MM.1S (cell line): ENCODE measurements around the gene TAS2R60.
"Not testable (repeated sequence)": the region's sequence is repeated elsewhere in the genome, so short reads cannot be mapped to it uniquely, and the experiment has no call there.

ENCODE experiments used
- DNase-seq: peaks from one replicate; pipeline ENCODE4 v3.0.0-alpha.2; 2015
- H2AFZ ChIP-seq: fragments of 300-600 bp; sonication (generic); 2 replicates; pipeline ENCODE4 v1.6.0; 2016; ENCODE audit warnings: antibody characterized with exemption, low read length
- H3F3A ChIP-seq: fragments of 300-600 bp; sonication (generic); 2 replicates; pipeline ENCODE4 v1.6.1; 2016; ENCODE audit warnings: mild to moderate bottlenecking, antibody characterized with exemption, low read length, moderate library complexity, mixed read lengths; ENCODE audit not compliant: insufficient read depth
- H3K27ac ChIP-seq: fragments of 300-600 bp; sonication (generic); 2 replicates; pipeline ENCODE4 v1.5.1; 2016; ENCODE audit warnings: mild to moderate bottlenecking, low read length
- H3K27me3 ChIP-seq: fragments of 300-600 bp; sonication (generic); replicated peaks from 2 replicates; pipeline ENCODE4 v1.6.0; 2016; ENCODE audit warnings: low read length; ENCODE audit not compliant: insufficient read depth
- H3K36me3 ChIP-seq: fragments of 300-600 bp; sonication (generic); replicated peaks from 2 replicates; pipeline ENCODE4 v1.6.1; 2016; ENCODE audit warnings: mild to moderate bottlenecking, low read length, mixed read lengths; ENCODE audit not compliant: insufficient read depth
- H3K4me1 ChIP-seq: fragments of 300-600 bp; sonication (generic); 2 replicates; pipeline ENCODE4 v1.6.1; 2016; ENCODE audit warnings: low read length, mixed read lengths
- H3K4me2 ChIP-seq: fragments of 300-600 bp; sonication (generic); 2 replicates; pipeline ENCODE4 v1.6.0; 2016; ENCODE audit warnings: low read depth, low read length
- H3K4me3 ChIP-seq: fragments of 300-600 bp; sonication (generic); 2 replicates; pipeline ENCODE4 v1.5.1; 2016; ENCODE audit warnings: low read length, mixed read lengths
- H3K79me2 ChIP-seq: fragments of 300-600 bp; sonication (generic); 2 replicates; pipeline ENCODE4 v1.6.1; 2016; ENCODE audit warnings: mixed run types, low read length, mixed read lengths
- H3K9ac ChIP-seq: fragments of 300-600 bp; sonication (generic); 2 replicates; pipeline ENCODE4 v1.6.1; 2016; ENCODE audit warnings: low read length, mixed read lengths
- H3K9me2 ChIP-seq: fragments of 300-600 bp; sonication (generic); replicated peaks from 2 replicates; pipeline ENCODE4 v1.6.1; 2016; ENCODE audit warnings: mild to moderate bottlenecking, low read length, mixed read lengths; ENCODE audit not compliant: insufficient read depth
- H3K9me3 ChIP-seq: fragments of 300-600 bp; sonication (generic); replicated peaks from 2 replicates; pipeline ENCODE4 v1.6.1; 2016; ENCODE audit warnings: mild to moderate bottlenecking, low read length, mixed read lengths; ENCODE audit not compliant: insufficient read depth
- H4K20me1 ChIP-seq: fragments of 300-600 bp; sonication (generic); 2 replicates; pipeline ENCODE4 v1.6.1; 2016; ENCODE audit warnings: mild to moderate bottlenecking, low read length, moderate library complexity, mixed read lengths; ENCODE audit not compliant: insufficient read depth
- EZH2 ChIP-seq: fragments of 300-600 bp; sonication (generic); optimal IDR thresholded peaks from 2 replicates; pipeline ENCODE3; 2017; ENCODE audit warnings: low read depth, mild to moderate bottlenecking, antibody characterized with exemption, low read length, mixed read lengths
- EZH2phosphoT487 ChIP-seq: fragments of 300-600 bp; sonication (generic); IDR thresholded peaks from 2 replicates; pipeline ENCODE4 v1.6.1; 2018; ENCODE audit warnings: antibody characterized with exemption, low read length
- TF ChIP-seq, protein P1 (sequence below): fragments of 300-600 bp; sonication (generic); IDR thresholded peaks from 2 replicates; pipeline ENCODE4 v1.5.1; 2016; ENCODE audit warnings: antibody characterized with exemption, low read length, mixed read lengths

TAS2R60 gene

DNA sequence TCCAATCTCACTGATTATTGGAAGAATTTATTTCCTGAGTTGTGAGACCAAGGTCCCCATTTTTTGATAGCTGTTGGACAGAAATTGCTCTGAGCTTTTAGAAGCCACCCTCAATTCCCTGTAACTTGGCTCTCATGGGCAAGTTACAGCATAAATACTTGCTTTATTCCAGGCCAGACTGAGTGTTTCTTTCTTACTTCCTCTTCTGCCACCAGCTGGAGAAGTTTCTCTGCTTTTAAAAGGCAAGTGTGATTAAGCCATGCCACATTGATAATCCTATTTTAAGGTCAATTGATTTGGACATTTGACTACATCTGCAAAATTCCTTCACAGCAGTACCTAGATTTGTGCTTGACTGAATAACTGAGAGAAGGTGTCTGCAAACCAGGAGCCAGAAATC is 20.3 kb downstream of the TAS2R60 start:
- H3K4me3 ChIP-seq, result no peak overlapping the region
- H3K27ac ChIP-seq, result no peak overlapping the region
- no peak overlapping the region for H2AFZ ChIP-seq
- 0 out of 2 replicates have a peak, but pooled peaks cover under 1% of the 10 kb centered on the region for H3K4me1 ChIP-seq
- no peaks in the 10 kb centered on the region for H4K20me1 ChIP-seq
- no peaks in the 10 kb centered on the region for H3K9me2 ChIP-seq
- no peaks in the 10 kb centered on the region for H3K27me3 ChIP-seq
- no peak overlapping the region for H3K4me2 ChIP-seq
- DNase-seq, result no peak
- H3F3A ChIP-seq, result no peaks in the 10 kb centered on the region
- TF ChIP-seq EZH2phosphoT487, result no peak
- no peaks in the 10 kb centered on the region for H3K36me3 ChIP-seq
- H3K9me3 ChIP-seq, result no peaks in the 10 kb centered on the region
- no peaks in the 10 kb centered on the region for H3K79me2 ChIP-seq
- H3K9ac ChIP-seq, result no peak overlapping the region

- Histone ChIP-seq H3F3A (no peaks in the 10 kb centered on the region), H3K27ac (no peak overlapping the region), H3K27me3 (no peaks in the 10 kb centered on the region), H3K9ac (no peak overlapping the region), H3K36me3 (no peaks in the 10 kb centered on the region), H3K9me3 (no peaks in the 10 kb centered on the region), H3K4me1 (no peaks in the 10 kb centered on the region), H2AFZ (no peak overlapping the region), H3K4me2 (no peak overlapping the region), H4K20me1 (no peaks in the 10 kb centered on the region), H3K4me3 (no peak overlapping the region), H3K9me2 (no peaks in the 10 kb centered on the region), H3K79me2 (no peaks in the 10 kb centered on the region)
- TF ChIP-seq EZH2, result no peak
- no peak for DNase-seq
Measured at GRCh38 chr7:143463957-143464356, 20.7 kb downstream of the TAS2R60 start.

DNA sequence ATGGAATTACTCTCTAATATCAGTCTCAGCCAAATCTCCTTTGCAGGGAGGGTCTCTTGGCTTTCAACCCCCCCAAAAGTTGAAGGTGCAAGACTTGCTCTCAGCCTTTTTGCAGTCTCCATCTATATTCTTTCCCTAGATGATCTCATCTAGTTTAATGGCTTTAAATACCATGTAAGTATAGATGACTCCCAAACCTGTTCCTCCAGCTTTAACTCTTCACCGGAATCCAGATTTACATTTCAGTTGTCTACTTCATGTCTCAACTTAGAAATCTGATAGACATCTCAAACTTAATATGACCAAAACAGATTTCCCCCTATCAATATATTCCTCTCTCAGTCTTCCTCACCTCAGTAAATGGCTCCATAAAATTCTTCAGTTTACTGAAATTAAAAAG is 24.5 kb downstream of the TAS2R60 start:
- no peak overlapping the region for H3K9ac ChIP-seq
- H3K4me3 ChIP-seq, result no peak overlapping the region
- H3F3A ChIP-seq, result no peaks in the 10 kb centered on the region
- no peaks in the 10 kb centered on the region for H3K79me2 ChIP-seq
- TF ChIP-seq EZH2phosphoT487, result no peak
- TF ChIP-seq EZH2, result no peak
- TF ChIP-seq, protein P1, sequence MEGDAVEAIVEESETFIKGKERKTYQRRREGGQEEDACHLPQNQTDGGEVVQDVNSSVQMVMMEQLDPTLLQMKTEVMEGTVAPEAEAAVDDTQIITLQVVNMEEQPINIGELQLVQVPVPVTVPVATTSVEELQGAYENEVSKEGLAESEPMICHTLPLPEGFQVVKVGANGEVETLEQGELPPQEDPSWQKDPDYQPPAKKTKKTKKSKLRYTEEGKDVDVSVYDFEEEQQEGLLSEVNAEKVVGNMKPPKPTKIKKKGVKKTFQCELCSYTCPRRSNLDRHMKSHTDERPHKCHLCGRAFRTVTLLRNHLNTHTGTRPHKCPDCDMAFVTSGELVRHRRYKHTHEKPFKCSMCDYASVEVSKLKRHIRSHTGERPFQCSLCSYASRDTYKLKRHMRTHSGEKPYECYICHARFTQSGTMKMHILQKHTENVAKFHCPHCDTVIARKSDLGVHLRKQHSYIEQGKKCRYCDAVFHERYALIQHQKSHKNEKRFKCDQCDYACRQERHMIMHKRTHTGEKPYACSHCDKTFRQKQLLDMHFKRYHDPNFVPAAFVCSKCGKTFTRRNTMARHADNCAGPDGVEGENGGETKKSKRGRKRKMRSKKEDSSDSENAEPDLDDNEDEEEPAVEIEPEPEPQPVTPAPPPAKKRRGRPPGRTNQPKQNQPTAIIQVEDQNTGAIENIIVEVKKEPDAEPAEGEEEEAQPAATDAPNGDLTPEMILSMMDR, result no peak
- DNase-seq, result no peak
- no peaks in the 10 kb centered on the region for H4K20me1 ChIP-seq
- H3K9me2 ChIP-seq, result no peaks in the 10 kb centered on the region
- no peak overlapping the region for H3K4me2 ChIP-seq
- H3K9me3 ChIP-seq, result no peaks in the 10 kb centered on the region
- H2AFZ ChIP-seq, result no peak overlapping the region
- H3K36me3 ChIP-seq, result no peaks in the 10 kb centered on the region
- no peaks in the 10 kb centered on the region for H3K4me1 ChIP-seq
- H3K27ac ChIP-seq, result no peak overlapping the region
- H3K27me3 ChIP-seq, result no peaks in the 10 kb centered on the region

GRCh38 chr7:143472071-143472689 is 28.9 kb downstream of the TAS2R60 start:
- not testable (repeated sequence) for H3K4me2 ChIP-seq, H3K9me2 ChIP-seq, H3K36me3 ChIP-seq, H4K20me1 ChIP-seq, DNase-seq, H3K27ac ChIP-seq, H3K27me3 ChIP-seq, H3K4me3 ChIP-seq, H3K4me1 ChIP-seq, H3F3A ChIP-seq, H3K9me3 ChIP-seq, H2AFZ ChIP-seq, H3K79me2 ChIP-seq, H3K9ac ChIP-seq
